T47D (cell line): Measurements from ENCODE around the gene DSG2.

ENCODE experiments used
- DNase-seq, 2 experiments: peaks; one replicate each; pipeline versions ENCODE4 v3.0.0 to v3.0.0-alpha.2; 2011 to 2012; ENCODE audit warnings: low read depth in 1 of 2, low spot score in 1 of 2
- JUND ChIP-seq: IDR thresholded peaks from 2 replicates; pipeline ENCODE4 v1.6.1; 2012; ENCODE audit warnings: low read depth
- in situ Hi-C: cut with HindIII; loops from 2 replicates; pipeline ENCODE4 v1.10.0; 2016; ENCODE audit warnings: low sequenced_read_pairs, low pct_unique_long_range_greater_than_20kb

The DSG2 gene

DNA sequence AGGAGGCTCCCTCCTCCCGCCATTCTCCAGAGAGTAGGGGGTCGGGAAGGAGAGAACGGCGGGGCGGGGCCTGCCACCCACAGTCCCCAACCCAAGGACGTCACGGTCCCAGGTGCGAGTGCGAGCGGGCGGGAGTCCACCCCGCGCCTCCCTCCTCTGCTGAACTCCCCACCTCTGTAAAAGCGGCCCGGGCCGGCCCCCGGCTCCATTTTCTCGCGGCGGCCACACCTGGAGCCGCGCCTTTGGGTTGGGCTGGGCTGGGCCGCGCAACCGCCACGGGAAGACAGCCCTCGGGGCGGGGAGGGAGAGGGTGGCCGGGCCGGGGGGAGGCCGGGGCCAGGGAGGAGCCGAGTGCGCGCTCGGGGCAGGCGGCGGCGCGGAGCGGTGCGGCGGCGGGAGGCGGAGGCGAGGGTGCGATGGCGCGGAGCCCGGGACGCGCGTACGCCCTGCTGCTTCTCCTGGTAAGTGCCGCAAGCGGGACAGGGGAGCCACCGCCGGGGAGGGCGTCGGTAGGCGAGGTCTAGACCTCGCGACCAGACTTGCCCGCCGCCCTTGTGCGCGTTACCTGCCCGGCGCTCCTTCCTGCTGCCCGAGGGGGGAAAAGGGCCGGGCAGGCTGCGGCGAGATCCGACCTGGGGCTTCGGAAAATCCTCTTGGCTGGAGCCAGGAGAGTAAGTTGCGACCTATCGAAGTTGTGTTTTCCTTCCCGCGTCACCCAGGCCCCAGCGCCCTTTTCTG, at the start of gene DSG2:
Gene DSG2 (plus strand): TSS at position 342 of the 738 bp plus-strand sequence. CDS start 75 bp downstream, at position 417.
- peak; percentile 64 to 88 for DNase-seq
- TF ChIP-seq JUND: no peak
- in situ Hi-C loops: no loop called here

- TF ChIP-seq JUND: no peak
- no peak for DNase-seq
- in situ Hi-C loops: no loop called here
Measured at GRCh38 chr18:31450409-31450808, 47.6 kb upstream of the DSG2 start.

GRCh38 chr18:31451625-31452024, 46.4 kb upstream of the DSG2 start:
- no peak for TF ChIP-seq JUND
- DNase-seq: no peak
- in situ Hi-C loops: no loop called here

GRCh38 chr18:31454066-31454708, 43.8 kb upstream of the DSG2 start:
- no peak for DNase-seq
- no peak for TF ChIP-seq JUND

DNA sequence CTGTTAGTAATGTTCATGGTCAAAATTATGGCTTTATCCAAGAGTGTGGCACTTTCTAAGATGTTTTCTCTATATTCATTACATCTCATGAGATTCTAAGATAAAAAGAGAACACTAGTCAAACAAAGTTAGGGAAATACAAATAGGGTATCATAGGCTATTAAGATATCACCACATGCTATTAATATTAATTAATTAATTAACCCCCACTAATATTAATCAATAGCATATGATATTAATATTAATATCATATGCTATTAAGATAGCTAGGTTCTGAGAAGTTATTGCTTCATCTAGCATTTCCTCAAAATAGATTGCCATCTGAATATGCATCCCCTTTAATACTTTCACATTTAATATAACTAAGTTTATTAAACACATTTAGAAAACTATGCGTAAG, 28.3 kb upstream of the DSG2 start:
- in situ Hi-C loops: no loop called here

More at GRCh38 chr18:31454066-31454708, 43.8 kb upstream of the DSG2 start:
- in situ Hi-C loops: no loop called here

GRCh38 chr18:31478688-31479087, 19.3 kb upstream of the DSG2 start:
- in situ Hi-C loops: no loop called here
- no peak for TF ChIP-seq JUND
- DNase-seq: no peak

More for the DNA sequence above, 28.3 kb upstream of the DSG2 start:
- TF ChIP-seq JUND: no peak
- DNase-seq: no peak

- TF ChIP-seq JUND: no peak
- in situ Hi-C loops: no loop called here
- no peak for DNase-seq
Measured at GRCh38 chr18:31482051-31482450, 15.9 kb upstream of the DSG2 start.

- no peak for TF ChIP-seq JUND
- in situ Hi-C loops: no loop called here
- no peak for DNase-seq
Measured at GRCh38 chr18:31483396-31483795, 14.6 kb upstream of the DSG2 start.

GRCh38 chr18:31484461-31484860, 13.5 kb upstream of the DSG2 start:
- no peak for DNase-seq
- no peak for TF ChIP-seq JUND
- in situ Hi-C loops: no loop called here

- in situ Hi-C loops: no loop called here
- DNase-seq: no peak
- TF ChIP-seq JUND: no peak
Measured at GRCh38 chr18:31486165-31486564, 11.8 kb upstream of the DSG2 start.

- in situ Hi-C loops: no loop called here
- no peak for DNase-seq
- TF ChIP-seq JUND: no peak
Measured at GRCh38 chr18:31487246-31488015, 10.5 kb upstream of the DSG2 start.

DNA sequence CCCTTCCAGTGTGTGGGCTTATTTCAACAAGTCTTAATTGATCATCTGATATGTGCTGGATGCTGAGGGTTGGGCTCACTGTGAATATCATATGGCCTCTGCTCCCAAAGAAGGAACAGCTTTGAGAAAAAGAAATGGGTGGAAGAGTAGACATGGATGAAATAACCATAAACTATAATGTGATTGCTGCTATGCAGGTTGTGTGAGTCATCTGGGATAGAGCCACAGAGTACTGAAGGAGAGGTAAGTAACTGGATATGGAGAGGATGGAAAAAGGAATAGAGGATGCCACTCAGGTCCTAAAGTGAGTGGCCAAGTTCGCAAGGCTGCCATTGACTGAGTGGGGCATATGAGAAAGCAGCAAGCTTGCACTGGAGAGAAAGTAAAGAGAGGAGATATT, 8.7 kb upstream of the DSG2 start:
- TF ChIP-seq JUND: no peak
- in situ Hi-C loops: no loop called here
- DNase-seq: no peak

GRCh38 chr18:31490387-31490786, 7.6 kb upstream of the DSG2 start:
- in situ Hi-C loops: no loop called here
- TF ChIP-seq JUND: no peak

More at GRCh38 chr18:31490387-31490786, 7.6 kb upstream of the DSG2 start:
- peak in 1 of 2 experiments; percentile 39 for DNase-seq
